ENCODE data around the gene GFPT2. TPM values are rescaled to one million over a fixed set of nuclear protein-coding genes. Genes with fewer than 3 reads are reported as not detected.

GFPT2 gene
- total RNA-seq, 1 experiment from 2014 or later = 138 TPM

- Histone ChIP-seq H3K9me3 (replicated peaks) (no peaks in the 10 kb centered on the region), H3K36me3 (peaks cover 11% of the 10 kb centered on the region), H3K27me3 (replicated peaks) (no peaks in the 10 kb centered on the region), H3K4me1 (replicated peaks) (peaks cover 25% of the 10 kb centered on the region), H3K4me3 (no peak overlapping the region), H3K27ac (no peak overlapping the region)
- DNase-seq (ENCODE audit: low read depth in 1 of 2, low spot score in 2 of 2) = no peak
These were observed 58.7 kb downstream of the GFPT2 start for GRCh38 chr5:180294411-180294810.

GRCh38 chr5:180291943-180292831, 60.9 kb downstream of the GFPT2 start, which contains the start of gene MAPK9:
Gene MAPK9, minus strand, starts transcription at chr5:180292083. Its CDS starts 11,522 bp downstream, at chr5:180280561.
- peak within 1 kb of the TSS; percentile 93 for H3K4me3 ChIP-seq
- no peaks in the 10 kb centered on the region for H3K27me3 ChIP-seq (replicated peaks)
- peak; percentile 82 to 85 for DNase-seq (ENCODE audit: low read depth in 1 of 2, low spot score in 2 of 2)
- peaks cover 25% of the 10 kb centered on the region for H3K4me1 ChIP-seq (replicated peaks)
- peak within 1 kb of the TSS; percentile 39; the same call in 1 of the 2 replicates for H3K27ac ChIP-seq
- no peaks in the 10 kb centered on the region for H3K9me3 ChIP-seq (replicated peaks)
- peaks cover 15% of the 10 kb centered on the region for H3K36me3 ChIP-seq

- Histone ChIP-seq H3K27me3 (replicated peaks) (no peaks in the 10 kb centered on the region), H3K9me3 (replicated peaks) (no peaks in the 10 kb centered on the region), H3K36me3 (peaks cover 23% of the 10 kb centered on the region), H3K27ac (peak overlapping the region; percentile 39; the same call in 1 of the 2 replicates), H3K4me1 (replicated peaks) (peaks cover 25% of the 10 kb centered on the region), H3K4me3 (peak overlapping the region; percentile 93)
- DNase-seq (ENCODE audit: low read depth in 1 of 2, low spot score in 2 of 2) = peak in 1 of 2 experiments; percentile 47
These were observed 61.7 kb downstream of the GFPT2 start for GRCh38 chr5:180291234-180291940.

GRCh38 chr5:180290568-180291233, 62.4 kb downstream of the GFPT2 start:
- Histone ChIP-seq H3K4me3 (peak overlapping the region; percentile 93), H3K4me1 (replicated peaks) (peaks cover 25% of the 10 kb centered on the region), H3K27me3 (replicated peaks) (no peaks in the 10 kb centered on the region), H3K36me3 (peaks cover 26% of the 10 kb centered on the region), H3K27ac (no peak overlapping the region), H3K9me3 (replicated peaks) (no peaks in the 10 kb centered on the region)
- no peak for DNase-seq (ENCODE audit: low read depth in 1 of 2, low spot score in 2 of 2)

- H3K9me3 ChIP-seq (replicated peaks) = no peaks in the 10 kb centered on the region
- peaks cover 25% of the 10 kb centered on the region for H3K4me1 ChIP-seq (replicated peaks)
- peaks cover 31% of the 10 kb centered on the region for H3K36me3 ChIP-seq
- DNase-seq (ENCODE audit: low read depth in 1 of 2, low spot score in 2 of 2) = no peak
- no peak overlapping the region for H3K27ac ChIP-seq
- no peaks in the 10 kb centered on the region for H3K27me3 ChIP-seq (replicated peaks)
- H3K4me3 ChIP-seq = no peak overlapping the region
These were observed 63.2 kb downstream of the GFPT2 start for GRCh38 chr5:180289966-180290365.

- no peak overlapping the region for H3K27ac ChIP-seq
- no peak for DNase-seq (ENCODE audit: low read depth in 1 of 2, low spot score in 2 of 2)
- H3K27me3 ChIP-seq (replicated peaks) = no peaks in the 10 kb centered on the region
- H3K4me1 ChIP-seq (replicated peaks) = peaks cover 25% of the 10 kb centered on the region
- no peak overlapping the region for H3K4me3 ChIP-seq
- H3K9me3 ChIP-seq (replicated peaks) = no peaks in the 10 kb centered on the region
- H3K36me3 ChIP-seq = peaks cover 35% of the 10 kb centered on the region
These were observed 63.7 kb downstream of the GFPT2 start for GRCh38 chr5:180289433-180289832.

GRCh38 chr5:180287868-180288267, 65.3 kb downstream of the GFPT2 start:
- no peak overlapping the region for H3K4me3 ChIP-seq
- DNase-seq (ENCODE audit: low read depth in 1 of 2, low spot score in 2 of 2) = no peak

GRCh38 chr5:180287404-180287803, 65.7 kb downstream of the GFPT2 start:
- H3K9me3 ChIP-seq (replicated peaks) = no peaks in the 10 kb centered on the region
- H3K4me3 ChIP-seq = no peak overlapping the region
- no peak overlapping the region for H3K27ac ChIP-seq
- peaks cover 47% of the 10 kb centered on the region for H3K36me3 ChIP-seq
- DNase-seq (ENCODE audit: low read depth in 1 of 2, low spot score in 2 of 2) = no peak
- H3K27me3 ChIP-seq (replicated peaks) = no peaks in the 10 kb centered on the region
- peaks cover 11% of the 10 kb centered on the region for H3K4me1 ChIP-seq (replicated peaks)

More at GRCh38 chr5:180287868-180288267, 65.3 kb downstream of the GFPT2 start:
- Histone ChIP-seq H3K9me3 (replicated peaks) (no peaks in the 10 kb centered on the region), H3K27me3 (replicated peaks) (no peaks in the 10 kb centered on the region), H3K4me1 (replicated peaks) (peaks cover 16% of the 10 kb centered on the region), H3K27ac (no peak overlapping the region), H3K36me3 (peaks cover 42% of the 10 kb centered on the region)

- Histone ChIP-seq H3K4me3 (no peak overlapping the region), H3K27ac (no peak overlapping the region), H3K27me3 (replicated peaks) (no peaks in the 10 kb centered on the region), H3K9me3 (replicated peaks) (no peaks in the 10 kb centered on the region), H3K4me1 (replicated peaks) (no peaks in the 10 kb centered on the region), H3K36me3 (peaks cover 73% of the 10 kb centered on the region)
- no peak for DNase-seq (ENCODE audit: low read depth in 1 of 2, low spot score in 2 of 2)
These were observed 69.0 kb downstream of the GFPT2 start for GRCh38 chr5:180284149-180284548.

- Histone ChIP-seq H3K36me3 (peaks cover 84% of the 10 kb centered on the region), H3K9me3 (replicated peaks) (no peaks in the 10 kb centered on the region), H3K27ac (no peak overlapping the region), H3K27me3 (replicated peaks) (no peaks in the 10 kb centered on the region), H3K4me3 (no peak overlapping the region), H3K4me1 (replicated peaks) (no peaks in the 10 kb centered on the region)
- no peak for DNase-seq (ENCODE audit: low read depth in 1 of 2, low spot score in 2 of 2)
These were observed 70.0 kb downstream of the GFPT2 start for GRCh38 chr5:180283026-180283615.

GRCh38 chr5:180282281-180282680, 70.9 kb downstream of the GFPT2 start:
- no peak for DNase-seq (ENCODE audit: low read depth in 1 of 2, low spot score in 2 of 2)
- H3K9me3 ChIP-seq (replicated peaks) = no peaks in the 10 kb centered on the region
- H3K4me3 ChIP-seq = no peak overlapping the region
- H3K27ac ChIP-seq = no peak overlapping the region
- no peaks in the 10 kb centered on the region for H3K4me1 ChIP-seq (replicated peaks)
- no peaks in the 10 kb centered on the region for H3K27me3 ChIP-seq (replicated peaks)
- peaks cover 89% of the 10 kb centered on the region for H3K36me3 ChIP-seq

- DNase-seq (ENCODE audit: low read depth in 1 of 2, low spot score in 2 of 2) = no peak
These were observed 71.4 kb downstream of the GFPT2 start for GRCh38 chr5:180281706-180282105.

GRCh38 chr5:180274695-180275094, 78.4 kb downstream of the GFPT2 start:
- no peaks in the 10 kb centered on the region for H3K4me1 ChIP-seq (replicated peaks)
- DNase-seq (ENCODE audit: low read depth in 1 of 2, low spot score in 2 of 2) = no peak
- no peaks in the 10 kb centered on the region for H3K27me3 ChIP-seq (replicated peaks)
- H3K27ac ChIP-seq = no peak overlapping the region
- peaks cover 76% of the 10 kb centered on the region for H3K36me3 ChIP-seq
- H3K9me3 ChIP-seq (replicated peaks) = peaks cover 14% of the 10 kb centered on the region
- H3K4me3 ChIP-seq = no peak overlapping the region

More at GRCh38 chr5:180281706-180282105, 71.4 kb downstream of the GFPT2 start:
- Histone ChIP-seq H3K9me3 (replicated peaks) (no peaks in the 10 kb centered on the region), H3K4me3 (no peak overlapping the region), H3K36me3 (peaks cover 89% of the 10 kb centered on the region), H3K27me3 (replicated peaks) (no peaks in the 10 kb centered on the region), H3K27ac (no peak overlapping the region), H3K4me1 (replicated peaks) (no peaks in the 10 kb centered on the region)

Data from SJSA1 (cell line).